NCI-H69 (cell line): ENCODE data around the gene MAPK13.
A peak's percentile ranks its signal among the peaks of the same experiment; 100 is the strongest.
"Not testable (repeated sequence)": the region's sequence is repeated elsewhere in the genome, so short reads cannot be mapped to it uniquely, and the experiment has no call there.

Experiments
- DNase-seq: peaks from one replicate; lab custom pipeline; 2025; lab: John Stamatoyannopoulos, UW

Gene MAPK13

GRCh38 chr6:36129941-36130666, at the start of gene MAPK13:
MAPK13 (plus strand) TSS chr6:36130513; CDS start chr6:36130583, 70 bp downstream.
- peak; percentile 92 for DNase-seq

GRCh38 chr6:36082318-36082717, 48.0 kb upstream of the MAPK13 start:
- DNase-seq, result no peak

GRCh38 chr6:36083446-36083845, 46.9 kb upstream of the MAPK13 start:
- DNase-seq, result no peak

- DNase-seq, result not testable (repeated sequence)
Measured at GRCh38 chr6:36088204-36088603, 42.1 kb upstream of the MAPK13 start.

- no peak for DNase-seq
Measured at GRCh38 chr6:36089048-36089447, 41.3 kb upstream of the MAPK13 start.

- DNase-seq, result peak; percentile 44
Measured at GRCh38 chr6:36094238-36094637, 36.1 kb upstream of the MAPK13 start.

GRCh38 chr6:36094753-36095496, 35.4 kb upstream of the MAPK13 start:
- DNase-seq, result peak; percentile 85

- DNase-seq, result peak; percentile 88
Measured at GRCh38 chr6:36095497-36096391, 34.6 kb upstream of the MAPK13 start.

GRCh38 chr6:36098253-36098919, 31.9 kb upstream of the MAPK13 start:
- DNase-seq, result no peak

- no peak for DNase-seq
Measured at GRCh38 chr6:36098920-36099647, 31.2 kb upstream of the MAPK13 start.

- no peak for DNase-seq
Measured at GRCh38 chr6:36099869-36100483, 30.3 kb upstream of the MAPK13 start.

- no peak for DNase-seq
Measured at GRCh38 chr6:36101691-36102090, 28.6 kb upstream of the MAPK13 start.

- no peak for DNase-seq
Measured at GRCh38 chr6:36102853-36103252, 27.5 kb upstream of the MAPK13 start.

- DNase-seq, result peak; percentile 81
Measured at GRCh38 chr6:36104836-36105235, 25.5 kb upstream of the MAPK13 start.

- DNase-seq, result no peak
Measured at GRCh38 chr6:36109092-36109491, 21.2 kb upstream of the MAPK13 start.

- DNase-seq, result no peak
Measured at GRCh38 chr6:36110050-36110449, 20.3 kb upstream of the MAPK13 start.

- DNase-seq, result no peak
Measured at GRCh38 chr6:36110863-36111262, 19.4 kb upstream of the MAPK13 start.

GRCh38 chr6:36111526-36111925, 18.8 kb upstream of the MAPK13 start:
- DNase-seq, result no peak

GRCh38 chr6:36113049-36113448, 17.3 kb upstream of the MAPK13 start:
- DNase-seq, result no peak

GRCh38 chr6:36113703-36114102, 16.6 kb upstream of the MAPK13 start:
- DNase-seq, result peak; percentile 43
